H1 (cell line): ENCODE results near the gene NTN1. TPM values are rescaled to one million over a fixed set of nuclear protein-coding genes. Genes with fewer than 3 reads are reported as not detected.
A peak's percentile ranks its signal among the peaks of the same experiment; 100 is the strongest.

Source experiments
- CTCF ChIA-PET: fragments of 300-600 bp; sonication (Branson Sonifier 250); formaldehyde crosslinking; loops from one replicate; lab custom pipeline; 2021; ENCODE audit not compliant: partially characterized antibody; lab: Charles Lee
- POLR2A ChIA-PET: fragments of 300-600 bp; sonication (Branson Sonifier 250); formaldehyde crosslinking; loops from one replicate; lab custom pipeline; 2021; ENCODE audit warnings: inconsistent platforms; ENCODE audit not compliant: partially characterized antibody; lab: Charles Lee
- DNase-seq, 2 experiments: peaks; one replicate each; pipeline versions ENCODE4 v3.0.0 to v3.0.0-alpha.2; 2010 to 2022; ENCODE audit warnings: low spot score in 2 of 2, low read depth in 1 of 2, mixed read lengths in 1 of 2
- FAIRE-seq: peaks from 2 replicates; lab custom pipeline; 2011; peaks lifted over from hg19 to GRCh38; lab: Jason Lieb, UNC
- H2AFZ ChIP-seq: 2 replicates; pipeline ENCODE4 v1.8.1; 2012; ENCODE audit warnings: low read length, inconsistent platforms
- H2AK5ac ChIP-seq: 2 replicates; pipeline ENCODE4 v1.6.1; 2013; ENCODE audit warnings: low read depth, low read length
- H2BK120ac ChIP-seq: replicated peaks from 2 replicates; pipeline ENCODE3; 2013; ENCODE audit warnings: low read depth, low read length, inconsistent platforms
- H2BK12ac ChIP-seq: 2 replicates; pipeline ENCODE4 v1.6.1; 2013; ENCODE audit warnings: low read depth, low read length
- H2BK15ac ChIP-seq: 2 replicates; pipeline ENCODE4 v1.6.1; 2013; ENCODE audit warnings: low read length
- H2BK20ac ChIP-seq: 2 replicates; pipeline ENCODE4 v1.6.1; 2013; ENCODE audit warnings: low read length
- H2BK5ac ChIP-seq: 2 replicates; pipeline ENCODE4 v1.6.1; 2013; ENCODE audit warnings: low read depth, low read length
- H3K14ac ChIP-seq: 2 replicates; pipeline ENCODE4 v1.6.1; 2013; ENCODE audit warnings: inconsistent platforms; ENCODE audit not compliant: insufficient read length
- H3K18ac ChIP-seq: 2 replicates; pipeline ENCODE4 v1.6.1; 2013; ENCODE audit warnings: low read length; ENCODE audit errors: extremely low read depth
- H3K23ac ChIP-seq: 2 replicates; pipeline ENCODE4 v1.6.1; 2013; ENCODE audit warnings: inconsistent platforms; ENCODE audit not compliant: insufficient read length
- H3K23me2 ChIP-seq: 2 replicates; pipeline ENCODE4 v1.6.1; 2013; ENCODE audit warnings: low read depth, low read length
- H3K27ac ChIP-seq: 2 replicates; pipeline ENCODE4 v1.6.1; 2011; ENCODE audit warnings: low read depth, low read length, inconsistent platforms
- H3K27me3 ChIP-seq, 4 experiments: replicated peaks in 1 of 4; 1 replicate in 1 of 4; 2 replicates in 3 of 4; pipeline versions ENCODE4 v1.6.1 to v1.8.1; 2011 to 2013; ENCODE audit warnings: low read length in 3 of 4, mild to moderate bottlenecking in 3 of 4, inconsistent platforms in 2 of 4, mixed read lengths in 2 of 4, moderate library complexity in 1 of 4; ENCODE audit not compliant: control insufficient read depth in 3 of 4, insufficient read depth in 3 of 4; ENCODE audit errors: extremely low read depth in 1 of 4
- H3K36me3 ChIP-seq, 4 experiments: 2 replicates each; pipeline versions ENCODE4 v1.6.1 to v1.8.1; 2011 to 2013; ENCODE audit warnings: mild to moderate bottlenecking in 4 of 4, low read length in 3 of 4, moderate library complexity in 2 of 4, control low read depth in 1 of 4, inconsistent platforms in 1 of 4; ENCODE audit not compliant: insufficient read depth in 4 of 4, control insufficient read depth in 2 of 4
- H3K4ac ChIP-seq: replicated peaks from 2 replicates; pipeline ENCODE3; 2013; ENCODE audit warnings: low read length, low read depth, mixed read lengths, inconsistent platforms; ENCODE audit not compliant: insufficient read length
- H3K4me1 ChIP-seq, 4 experiments: replicated peaks in 1 of 4; 1 replicate in 1 of 4; 2 replicates in 3 of 4; pipeline versions ENCODE4 v1.6.1 to v1.8.1; 2011 to 2013; ENCODE audit warnings: low read length in 3 of 4, inconsistent platforms in 2 of 4, mixed read lengths in 1 of 4; ENCODE audit not compliant: insufficient read depth in 4 of 4, control insufficient read depth in 3 of 4
- H3K4me2 ChIP-seq, 2 experiments: 2 replicates each; pipeline versions ENCODE4 v1.6.1 to v1.8.1; 2011 to 2013; ENCODE audit warnings: low read depth in 2 of 2, low read length in 2 of 2, control low read depth in 1 of 2, inconsistent platforms in 1 of 2, mild to moderate bottlenecking in 1 of 2; ENCODE audit not compliant: insufficient read depth in 1 of 2
- H3K4me3 ChIP-seq, 4 experiments: fragments of 200-600, 300-600 bp in 1 of 4; sonication (generic), shearing (Covaris generic), sonication (Bioruptor Twin) in 1 of 4; 2 replicates each; pipeline versions ENCODE4 v1.5.1 to v1.8.1; 2011 to 2016; ENCODE audit warnings: low read length in 4 of 4, low read depth in 3 of 4, control low read depth in 2 of 4, inconsistent platforms in 2 of 4, mild to moderate bottlenecking in 2 of 4, mixed read lengths in 1 of 4, moderate library complexity in 1 of 4; ENCODE audit not compliant: insufficient read depth in 2 of 4; ENCODE audit errors: extremely low read depth in 1 of 4
- H3K56ac ChIP-seq: replicated peaks from 2 replicates; pipeline ENCODE3; 2013; ENCODE audit warnings: low read depth, mild to moderate bottlenecking, mixed read lengths, low read length, inconsistent platforms; ENCODE audit not compliant: insufficient read length
- H3K79me1 ChIP-seq: 2 replicates; pipeline ENCODE4 v1.6.1; 2013; ENCODE audit warnings: low read depth, low read length, control low read depth
- H3K79me2 ChIP-seq, 2 experiments: 2 replicates each; pipeline versions ENCODE4 v1.6.1 to v1.8.1; 2012 to 2013; ENCODE audit warnings: low read length in 2 of 2, mild to moderate bottlenecking in 2 of 2, inconsistent platforms in 1 of 2; ENCODE audit not compliant: insufficient read depth in 2 of 2, control insufficient read depth in 1 of 2
- H3K9ac ChIP-seq, 4 experiments: replicated peaks in 1 of 4; 1 replicate in 1 of 4; 2 replicates in 3 of 4; pipeline versions ENCODE4 v1.6.1 to v1.8.1; 2011 to 2013; ENCODE audit warnings: low read depth in 3 of 4, low read length in 3 of 4, control low read depth in 2 of 4, mild to moderate bottlenecking in 2 of 4, moderate library complexity in 2 of 4, inconsistent platforms in 1 of 4; ENCODE audit errors: extremely low read depth in 1 of 4
- H3K9me3 ChIP-seq, 2 experiments: 2 replicates each; pipeline versions ENCODE4 v1.6.1 to v1.8.1; 2012 to 2013; ENCODE audit warnings: mild to moderate bottlenecking in 2 of 2, moderate library complexity in 2 of 2, control low read depth in 1 of 2, inconsistent platforms in 1 of 2, low read depth in 1 of 2, low read length in 1 of 2, mixed read lengths in 1 of 2; ENCODE audit not compliant: insufficient read depth in 2 of 2
- H4K20me1 ChIP-seq, 2 experiments: replicated peaks in 1 of 2; 2 replicates each; pipeline versions ENCODE3 to v1.8.1; 2011 to 2013; ENCODE audit warnings: inconsistent platforms in 2 of 2, low read length in 2 of 2, mild to moderate bottlenecking in 1 of 2; ENCODE audit not compliant: insufficient read depth in 2 of 2, control insufficient read depth in 1 of 2
- H4K5ac ChIP-seq: 2 replicates; pipeline ENCODE4 v1.6.1; 2013; ENCODE audit warnings: low read length, low read depth, mixed read lengths, inconsistent platforms; ENCODE audit not compliant: insufficient read length
- H4K8ac ChIP-seq: 2 replicates; pipeline ENCODE4 v1.8.0; 2013; ENCODE audit warnings: mild to moderate bottlenecking, moderate library complexity, low read length, inconsistent platforms; ENCODE audit not compliant: insufficient read depth; ENCODE audit errors: extremely low read depth
- H4K91ac ChIP-seq: replicated peaks from 2 replicates; pipeline ENCODE3; 2013; ENCODE audit warnings: low read length, mixed read lengths, inconsistent platforms; ENCODE audit not compliant: insufficient read length
- ATF2 ChIP-seq: IDR thresholded peaks from 2 replicates; pipeline ENCODE4 v1.6.1; 2012; ENCODE audit warnings: low read length, inconsistent platforms
- BRCA1 ChIP-seq: IDR thresholded peaks from 2 replicates; pipeline ENCODE4 v1.6.1; 2012; ENCODE audit warnings: low read depth, low read length, improper control_type of control experiment
- CEBPB ChIP-seq: IDR thresholded peaks from 2 replicates; pipeline ENCODE4 v1.6.1; 2012; ENCODE audit warnings: low read depth, low read length
- HDAC6 ChIP-seq: IDR thresholded peaks from one replicate; pipeline ENCODE4 v1.7.1; 2012; ENCODE audit warnings: low read depth, mild to moderate bottlenecking, inconsistent platforms, low read length, moderate library complexity
- JUND ChIP-seq: IDR thresholded peaks from 2 replicates; pipeline ENCODE4 v1.6.1; 2011; ENCODE audit warnings: mild to moderate bottlenecking, improper control_type of control experiment, low read length
- NANOG ChIP-seq: IDR thresholded peaks from 2 replicates; pipeline ENCODE4 v1.6.1; 2011; ENCODE audit warnings: low read length, low read depth, mild to moderate bottlenecking, inconsistent platforms; ENCODE audit not compliant: insufficient read depth, poor library complexity, severe bottlenecking
- POLR2A ChIP-seq, 2 experiments: IDR thresholded peaks; 1 replicate in 1 of 2; 2 replicates in 1 of 2; pipeline ENCODE4 v1.6.1; 2011; ENCODE audit warnings: low read depth in 2 of 2, low read length in 2 of 2, mild to moderate bottlenecking in 2 of 2; ENCODE audit errors: control extremely low read depth in 1 of 2
- SP1 ChIP-seq: IDR thresholded peaks from 2 replicates; pipeline ENCODE4 v1.6.1; 2011; ENCODE audit warnings: low read depth, low read length
- SP2 ChIP-seq: IDR thresholded peaks from 2 replicates; pipeline ENCODE4 v1.6.1; 2012; ENCODE audit warnings: mild to moderate bottlenecking, low read length, inconsistent platforms
- TCF12 ChIP-seq: IDR thresholded peaks from 2 replicates; pipeline ENCODE4 v1.6.1; 2011; ENCODE audit warnings: low read depth, mild to moderate bottlenecking, low read length
- USF2 ChIP-seq: IDR thresholded peaks from 2 replicates; pipeline ENCODE4 v1.6.1; 2011; ENCODE audit warnings: low read length, improper control_type of control experiment
- YY1 ChIP-seq: IDR thresholded peaks from 2 replicates; pipeline ENCODE4 v1.6.1; 2011; ENCODE audit warnings: low read depth, mild to moderate bottlenecking, low read length
- ZNF274 ChIP-seq: IDR thresholded peaks from 2 replicates; pipeline ENCODE4 v1.7.0; 2012; ENCODE audit warnings: low read length, borderline replicate concordance; ENCODE audit errors: extremely low read depth
- WGBS, 2 experiments: shearing (Covaris generic) in 1 of 2; methylation state at CpG; one replicate each; pipeline versions ENCODE4 v1.1.6 to v1.1.7; 2013 to 2015; ENCODE audit warnings: low lambda C conversion rate in 2 of 2, mixed read lengths in 2 of 2, inconsistent platforms in 1 of 2, low coverage in 1 of 2, missing lambda C conversion rate in 1 of 2; ENCODE audit not compliant: insufficient replicate concordance in 2 of 2, insufficient coverage in 1 of 2, insufficient read length in 1 of 2; ENCODE audit errors: extremely low coverage in 1 of 2, missing lambda C conversion rate in 1 of 2; 5-methylcytosine and 5-hydroxymethylcytosine counted together
- polyA plus RNA-seq, 7 experiments: library from polyadenylated mRNA; depleted of rRNA in 3 of 7; stranded (reverse) in 5 of 7; unstranded in 2 of 7; fragments of >200 nt in 5 of 7; fragments of 200-250 nt in 2 of 7; gene quantifications; 1 replicate in 5 of 7; 2 replicates in 1 of 7; 4 replicates in 1 of 7; pipeline versions ENCODE4 v1.2.1 to v1.2.3, GENCODE V29; 2011 to 2013; ENCODE audit warnings: missing spikeins in 2 of 7, mixed read lengths in 2 of 7
- total RNA-seq: library from RNA; stranded (reverse); fragmentation: NEBNext Ultra II Directional; extraction: Animal tissue kit (Norgen Biotek cat#: 25700); gene quantifications from 2 replicates; pipeline ENCODE4 v1.2.1, GENCODE V29; 2021

The NTN1 gene
- total and polyA plus RNA-seq, 2 of the 8 experiments (the other 6 are each of a cell fraction or from before 2014, with no cell fraction given) = 2.0 to 2.3 TPM

- no peak overlapping the region for H2AK5ac ChIP-seq
- no peaks in the 10 kb centered on the region for H3K4me1 ChIP-seq
- H3K23me2 ChIP-seq = peaks cover 2% of the 10 kb centered on the region; the same call in 1 of the 2 replicates
- no peak overlapping the region for H2BK120ac ChIP-seq
- no peaks in the 10 kb centered on the region for H3K79me1 ChIP-seq
- H2BK5ac ChIP-seq = no peak overlapping the region
- H3K79me2 ChIP-seq = no peaks in the 10 kb centered on the region
- H3K4me3 ChIP-seq = no peak overlapping the region
- H4K91ac ChIP-seq = no peak overlapping the region
- H3K14ac ChIP-seq = no peak overlapping the region
- WGBS, 2 experiments = 82% methylated on average over 9 of the region's 9 CpGs; no CpG with 5 or more reads in 1 of the 2 experiments
- H3K4me2 ChIP-seq = no peak overlapping the region
- no peak overlapping the region for H3K18ac ChIP-seq
- POLR2A ChIA-PET = interaction anchor here (0.6 kb wide), 1 partner anchor 18 kb away, joined by 3 read pairs; no protein-coding TSS in a partner anchor
- no peak overlapping the region for H3K23ac ChIP-seq
- 0 out of 2 replicates have a peak overlapping the region, but pooled peaks have one; percentile 31 for H4K8ac ChIP-seq
- no peaks in the 10 kb centered on the region for H3K9me3 ChIP-seq
- no peaks in the 10 kb centered on the region for H4K20me1 ChIP-seq
- H3K27ac ChIP-seq = no peak overlapping the region
- FAIRE-seq (no peak), DNase-seq (no peak)
- no peak overlapping the region for H3K56ac ChIP-seq
- CTCF ChIA-PET = no interaction called here
- H3K4ac ChIP-seq = no peak overlapping the region
- H2BK12ac ChIP-seq = no peak overlapping the region
- H2AFZ ChIP-seq = no peak overlapping the region
- no peaks in the 10 kb centered on the region; a peak in 1 of 7 replicates for H3K27me3 ChIP-seq
- H2BK15ac ChIP-seq = no peak overlapping the region
- no peak overlapping the region for H3K9ac ChIP-seq
- no peak overlapping the region for H4K5ac ChIP-seq
- no peak overlapping the region for H2BK20ac ChIP-seq
- H3K36me3 ChIP-seq = no peaks in the 10 kb centered on the region
- TF ChIP-seq SP2 = no peak
- no peak for TF ChIP-seq USF2
- TF ChIP-seq TCF12 = no peak
- no peak for TF ChIP-seq YY1
- no peak for TF ChIP-seq ATF2
- TF ChIP-seq POLR2A (IDR thresholded peaks at IDR 0.05; ENCODE audit: control extremely low read depth in 1 of 2, low read depth in 2 of 2, low read length in 2 of 2) = no peak
- no peak for TF ChIP-seq ZNF274
- no peak for TF ChIP-seq BRCA1
- TF ChIP-seq SP1 = no peak
- no peak for TF ChIP-seq JUND
- no peak for TF ChIP-seq NANOG
- TF ChIP-seq HDAC6 = no peak
- TF ChIP-seq CEBPB = no peak
These were observed 69.4 kb downstream of the NTN1 start for GRCh38 chr17:9090641-9091096.
